Sigmoid colon (tissue), 7 donors: ENCODE measurements around the gene PRDM16. TPM values are rescaled to one million over a fixed set of nuclear protein-coding genes. Genes with fewer than 3 reads are reported as not detected.

ENCODE experiments used
- DNase-seq: peaks from one replicate; pipeline ENCODE4 v3.0.0-alpha.2; 2019
- H3K27ac ChIP-seq, 4 donors: fragments of 200-600 bp; sonication (generic); one replicate each; pipeline ENCODE4 v1.5.1; 2016 to 2019; ENCODE audit warnings: mild to moderate bottlenecking in 1 of 4
- H3K27me3 ChIP-seq, 3 donors: fragments of 200-600 bp; sonication (generic); one replicate each; pipeline ENCODE4 v1.5.1; 2019; ENCODE audit warnings: mild to moderate bottlenecking in 1 of 3
- H3K36me3 ChIP-seq, 4 donors: fragments of 200-600 bp; sonication (generic); one replicate each; pipeline ENCODE4 v1.5.1; 2016 to 2019
- H3K4me1 ChIP-seq, 4 donors: fragments of 200-600 bp; sonication (generic); one replicate each; pipeline ENCODE4 v1.5.1; 2017 to 2019
- H3K4me3 ChIP-seq, 4 donors: fragments of 200-600 bp; sonication (generic); one replicate each; pipeline ENCODE4 v1.5.1; 2017 to 2019; ENCODE audit warnings: mild to moderate bottlenecking in 2 of 4, moderate library complexity in 1 of 4
- H3K9me3 ChIP-seq, 4 donors: fragments of 200-600 bp in 3 of 4; sonication (generic) in 3 of 4; one replicate each; pipeline versions ENCODE4 v1.5.1 to v1.6.1; 2013 to 2019
- EP300 ChIP-seq, 4 donors: sonication (generic); formaldehyde crosslinking; IDR thresholded peaks; one replicate each; pipeline ENCODE4 v1.6.1; 2017; ENCODE audit warnings: antibody characterized with exemption in 4 of 4
- POLR2A ChIP-seq, 2 donors: fragments of 450-650 bp; IDR thresholded peaks; one replicate each; pipeline ENCODE4 v1.6.1; 2016; ENCODE audit warnings: antibody characterized with exemption in 2 of 2, mild to moderate bottlenecking in 2 of 2, moderate library complexity in 2 of 2
- POLR2AphosphoS5 ChIP-seq, 4 donors: sonication (generic); formaldehyde crosslinking; IDR thresholded peaks; one replicate each; pipeline ENCODE4 v1.6.1; 2017; ENCODE audit warnings: antibody characterized with exemption in 4 of 4
- WGBS, 2 donors: extraction: QIAGEN DNeasy Blood & Tissue Kit; methylation state at CpG; one replicate each; pipeline ENCODE4 v1.1.7; 2013; 5-methylcytosine and 5-hydroxymethylcytosine counted together
- intact Hi-C: fragments of 100-400 bp; cut with DNase I; formaldehyde crosslinking; loops from one replicate; pipeline ENCODE4 v1.15.1; 2023
- polyA plus RNA-seq, 3 donors: library from polyadenylated mRNA; stranded (reverse); fragments of 200-250 nt; gene quantifications; one replicate each; pipeline ENCODE4 v1.2.3, GENCODE V29; 2013
- total RNA-seq, 4 donors: library from RNA; depleted of rRNA; stranded (reverse); fragments of >200 nt; gene quantifications; one replicate each; pipeline ENCODE4 v1.1.0, GENCODE V29; 2016
- TF ChIP-seq, protein P1 (sequence below), 4 experiments: fragments of 450-650 bp in 3 of 4; fragments of 200-600 bp in 1 of 4; IDR thresholded peaks; one replicate each; pipeline ENCODE4 v1.5.1; 2016 to 2019; ENCODE audit warnings: antibody characterized with exemption in 4 of 4, mild to moderate bottlenecking in 3 of 4, moderate library complexity in 2 of 4
- donor health status: healthy with polysubstance abuse.
- donor health status: Bipolar disorder and iron deficiency.
- donor health status: healthy.

The PRDM16 gene
- total and polyA plus RNA-seq, 7 donors = under 0.01 to 1.7 (median 0.49) TPM

DNA sequence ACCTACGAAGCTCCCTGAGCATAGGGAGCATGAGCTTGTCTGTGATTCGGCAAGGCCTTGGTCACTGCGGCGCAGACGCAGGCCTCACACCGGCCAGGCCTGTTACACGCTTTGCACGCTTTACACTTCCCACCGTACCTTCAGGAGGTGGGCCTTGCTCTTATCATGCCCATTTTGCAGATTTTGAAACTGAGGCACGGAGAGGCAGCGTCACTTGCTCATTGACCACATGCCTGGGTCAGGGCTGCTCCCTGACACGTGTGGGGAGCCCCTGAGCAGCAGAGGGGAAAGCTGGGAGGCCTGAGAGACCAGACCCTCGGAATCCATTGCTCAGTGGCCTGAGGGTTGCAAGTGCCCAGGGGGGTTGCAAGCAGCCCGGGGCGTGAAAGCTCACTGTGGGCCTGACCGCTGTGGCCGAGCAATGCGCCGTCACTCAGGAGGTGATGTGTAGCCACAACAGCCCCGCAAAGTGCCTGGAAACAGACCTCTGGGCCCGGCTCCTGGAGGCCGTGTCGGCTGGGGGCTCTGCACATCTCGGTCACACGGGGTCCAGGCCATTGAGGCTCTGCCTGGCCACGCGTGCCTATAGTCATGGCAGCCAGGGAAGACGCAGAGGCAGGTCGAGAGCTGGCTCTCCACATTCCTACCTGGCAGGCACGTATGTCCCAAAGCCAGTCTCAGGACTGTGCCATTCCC, 392.4 kb downstream of the PRDM16 start:
- intact Hi-C loops = no loop called here
- no peak for DNase-seq
- Histone ChIP-seq H3K4me1 (no peaks in the 10 kb centered on the region), H3K9me3 (no peaks in the 10 kb centered on the region), H3K27ac (no peak overlapping the region), H3K27me3 (peaks cover 0 to 12% (median 0%) of the 10 kb centered on the region in 3 donors), H3K36me3 (no peaks in the 10 kb centered on the region), H3K4me3 (no peak overlapping the region)
- TF ChIP-seq POLR2A (IDR thresholded peaks at IDR 0.05) (no peak), POLR2AphosphoS5 (IDR thresholded peaks at IDR 0.05) (no peak), EP300 (IDR thresholded peaks at IDR 0.05) (no peak)
- TF ChIP-seq, protein P1, sequence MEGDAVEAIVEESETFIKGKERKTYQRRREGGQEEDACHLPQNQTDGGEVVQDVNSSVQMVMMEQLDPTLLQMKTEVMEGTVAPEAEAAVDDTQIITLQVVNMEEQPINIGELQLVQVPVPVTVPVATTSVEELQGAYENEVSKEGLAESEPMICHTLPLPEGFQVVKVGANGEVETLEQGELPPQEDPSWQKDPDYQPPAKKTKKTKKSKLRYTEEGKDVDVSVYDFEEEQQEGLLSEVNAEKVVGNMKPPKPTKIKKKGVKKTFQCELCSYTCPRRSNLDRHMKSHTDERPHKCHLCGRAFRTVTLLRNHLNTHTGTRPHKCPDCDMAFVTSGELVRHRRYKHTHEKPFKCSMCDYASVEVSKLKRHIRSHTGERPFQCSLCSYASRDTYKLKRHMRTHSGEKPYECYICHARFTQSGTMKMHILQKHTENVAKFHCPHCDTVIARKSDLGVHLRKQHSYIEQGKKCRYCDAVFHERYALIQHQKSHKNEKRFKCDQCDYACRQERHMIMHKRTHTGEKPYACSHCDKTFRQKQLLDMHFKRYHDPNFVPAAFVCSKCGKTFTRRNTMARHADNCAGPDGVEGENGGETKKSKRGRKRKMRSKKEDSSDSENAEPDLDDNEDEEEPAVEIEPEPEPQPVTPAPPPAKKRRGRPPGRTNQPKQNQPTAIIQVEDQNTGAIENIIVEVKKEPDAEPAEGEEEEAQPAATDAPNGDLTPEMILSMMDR (IDR thresholded peaks at IDR 0.05) = no peak
- 91 to 93% methylated on average over 30 of the region's 30 CpGs for WGBS, 2 donors

DNA sequence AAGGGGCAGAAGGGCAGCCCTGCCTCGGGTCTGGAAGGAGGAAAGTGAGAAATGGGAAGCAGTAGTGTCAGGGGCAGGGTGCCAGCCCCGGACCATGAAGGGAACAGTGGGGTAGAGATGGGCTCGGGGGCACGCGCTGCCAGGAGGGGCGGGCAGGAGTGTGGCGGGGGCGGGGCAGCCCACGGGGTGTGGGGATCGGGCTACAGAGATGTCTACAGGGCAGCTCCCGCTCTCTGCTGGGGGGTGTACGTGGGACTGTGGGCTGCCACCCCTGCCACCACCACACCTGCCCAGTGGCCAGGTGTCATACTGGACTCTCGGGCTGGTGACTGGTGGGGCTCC, 392.9 kb downstream of the PRDM16 start:
- Histone ChIP-seq H3K27ac (no peak overlapping the region), H3K27me3 (peaks cover 0 to 9% (median 0%) of the 10 kb centered on the region in 3 donors), H3K36me3 (no peaks in the 10 kb centered on the region), H3K9me3 (no peaks in the 10 kb centered on the region), H3K4me3 (no peak overlapping the region), H3K4me1 (no peaks in the 10 kb centered on the region)
- 80 to 86% methylated on average over 13 of the region's 13 CpGs for WGBS, 2 donors
- intact Hi-C loops = no loop called here
- no peak for DNase-seq
- no peak for TF ChIP-seq POLR2AphosphoS5 (IDR thresholded peaks at IDR 0.05)
- TF ChIP-seq POLR2A (IDR thresholded peaks at IDR 0.05) = no peak
- TF ChIP-seq EP300 (IDR thresholded peaks at IDR 0.05) = no peak
- TF ChIP-seq, protein P1 (IDR thresholded peaks at IDR 0.05) = no peak

GRCh38 chr1:3462356-3463012, 393.5 kb downstream of the PRDM16 start:
- intact Hi-C loops = no loop called here
- peak; percentile 40 for DNase-seq
- Histone ChIP-seq H3K27me3 (peaks cover 0 to 12% (median 0%) of the 10 kb centered on the region in 3 donors), H3K36me3 (no peaks in the 10 kb centered on the region), H3K4me1 (no peaks in the 10 kb centered on the region), H3K4me3 (no peak overlapping the region), H3K9me3 (no peaks in the 10 kb centered on the region), H3K27ac (no peak overlapping the region)
- TF ChIP-seq EP300 (IDR thresholded peaks at IDR 0.05) = no peak
- TF ChIP-seq, protein P1 (IDR thresholded peaks at IDR 0.05) = no peak
- no peak for TF ChIP-seq POLR2A (IDR thresholded peaks at IDR 0.05)
- no peak for TF ChIP-seq POLR2AphosphoS5 (IDR thresholded peaks at IDR 0.05)
- 85% methylated on average over 16 of the region's 16 CpGs for WGBS, 2 donors

DNA sequence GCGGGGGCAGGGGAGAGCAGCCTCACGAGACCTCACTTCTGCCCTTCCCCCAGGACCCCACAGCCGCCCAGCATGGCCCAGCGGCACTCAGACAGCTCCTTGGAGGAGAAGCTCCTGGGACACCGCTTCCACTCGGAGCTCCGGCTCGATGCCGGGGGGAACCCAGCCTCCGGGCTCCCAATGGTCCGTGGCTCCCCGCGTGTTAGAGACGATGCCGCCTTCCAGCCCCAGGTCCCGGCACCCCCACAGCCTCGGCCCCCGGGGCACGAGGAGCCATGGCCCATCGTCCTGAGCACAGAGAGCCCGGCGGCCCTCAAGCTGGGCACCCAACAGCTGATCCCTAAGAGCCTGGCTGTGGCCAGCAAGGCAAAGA, 394.0 kb downstream of the PRDM16 start:
- H3K9me3 ChIP-seq = no peaks in the 10 kb centered on the region
- intact Hi-C loops = no loop called here
- peak; percentile 59 for DNase-seq
- no peaks in the 10 kb centered on the region for H3K4me1 ChIP-seq
- peaks cover 0 to 15% (median 0%) of the 10 kb centered on the region in 3 donors for H3K27me3 ChIP-seq
- H3K27ac ChIP-seq = no peak overlapping the region
- WGBS, 2 donors = 94 to 95% methylated on average over 22 of the region's 22 CpGs
- TF ChIP-seq POLR2AphosphoS5 (IDR thresholded peaks at IDR 0.05) (no peak), POLR2A (IDR thresholded peaks at IDR 0.05) (no peak), EP300 (IDR thresholded peaks at IDR 0.05) (no peak)
- TF ChIP-seq, protein P1 (IDR thresholded peaks at IDR 0.05) = no peak
- H3K4me3 ChIP-seq = no peak overlapping the region
- H3K36me3 ChIP-seq = no peaks in the 10 kb centered on the region
